Measurements from ENCODE around the gene CSNK1G2.
"Not testable (repeated sequence)": the region's sequence is repeated elsewhere in the genome, so short reads cannot be mapped to it uniquely, and the experiment has no call there.

The CSNK1G2 gene

DNA sequence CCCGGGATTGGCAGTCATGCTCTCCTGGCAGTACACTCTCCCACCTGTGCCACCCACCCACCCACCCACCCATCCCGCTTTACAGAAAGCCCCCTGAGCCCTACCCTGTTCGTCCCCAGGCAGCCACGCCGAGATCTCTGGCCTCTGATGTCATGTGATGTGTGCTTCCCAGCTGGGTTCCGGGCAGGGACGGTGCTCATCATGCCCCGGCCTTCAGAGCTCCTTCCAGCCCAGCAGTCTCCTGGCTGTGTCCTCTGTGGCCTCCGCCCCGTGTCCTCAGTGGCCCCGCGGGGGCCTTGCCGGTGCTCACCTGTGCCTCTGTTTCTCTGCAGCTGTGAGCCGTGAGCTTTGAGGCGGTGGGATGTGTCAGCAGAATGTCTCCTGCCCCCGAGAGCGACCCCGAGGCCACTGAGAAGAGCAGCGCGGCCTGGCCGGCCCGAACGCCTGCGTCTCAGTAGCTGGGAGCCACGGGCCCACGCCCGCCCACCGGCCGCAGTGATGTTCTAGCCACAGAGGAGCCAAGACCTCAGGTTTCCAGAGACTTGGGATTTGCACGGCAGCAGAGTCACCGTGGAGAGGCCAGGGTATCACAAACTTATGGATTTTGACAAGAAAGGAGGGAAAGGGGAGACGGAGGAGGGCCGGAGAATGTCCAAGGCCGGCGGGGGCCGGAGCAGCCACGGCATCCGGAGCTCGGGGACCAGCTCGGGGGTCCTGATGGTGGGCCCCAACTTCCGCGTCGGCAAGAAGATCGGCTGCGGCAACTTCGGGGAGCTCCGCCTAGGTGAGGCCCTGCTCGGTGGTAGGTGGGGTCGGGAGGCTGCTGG lies 28.4 kb downstream of the CSNK1G2 start:
- DNase-seq: no peak

DNA sequence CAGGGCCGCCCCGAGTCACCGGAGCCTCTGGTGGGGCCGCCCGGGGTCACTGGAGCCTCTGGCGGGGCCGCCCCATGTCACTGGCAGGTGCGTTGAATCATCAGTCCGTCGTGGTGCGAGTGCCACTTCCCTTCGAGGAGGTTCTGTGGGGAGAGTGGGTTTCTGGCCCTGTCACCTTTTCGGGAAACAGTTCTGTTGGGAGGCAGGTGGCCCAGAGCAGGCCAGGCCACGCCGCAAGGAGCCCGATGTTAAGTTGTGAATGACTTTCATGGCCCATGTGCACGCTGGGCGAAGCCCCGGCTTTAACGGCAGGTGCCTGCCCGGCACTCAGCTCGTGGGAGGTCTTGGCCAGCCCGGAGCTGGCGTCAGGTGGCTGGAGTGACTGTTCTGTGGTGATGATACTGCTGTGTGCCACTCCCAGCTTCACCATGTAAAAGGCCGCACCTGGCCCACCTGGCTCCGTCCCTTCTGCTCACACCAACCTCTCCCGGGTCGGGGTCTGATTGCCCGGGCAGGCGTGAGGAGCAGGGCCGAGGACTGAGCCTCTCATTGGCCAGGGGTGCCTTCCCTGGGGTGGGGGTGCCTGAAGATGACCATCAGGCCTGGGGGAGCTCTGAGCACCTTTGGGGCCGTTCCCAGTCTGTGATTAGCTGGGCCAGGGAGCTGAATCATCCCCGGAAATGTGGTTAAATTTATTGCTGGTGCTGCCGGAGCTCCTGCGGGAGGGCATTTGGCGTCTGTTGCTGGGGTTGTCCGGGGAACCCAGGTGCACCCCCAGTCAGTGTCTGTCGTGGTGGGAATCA lies 29.2 kb downstream of the CSNK1G2 start:
- no peak for DNase-seq

DNA sequence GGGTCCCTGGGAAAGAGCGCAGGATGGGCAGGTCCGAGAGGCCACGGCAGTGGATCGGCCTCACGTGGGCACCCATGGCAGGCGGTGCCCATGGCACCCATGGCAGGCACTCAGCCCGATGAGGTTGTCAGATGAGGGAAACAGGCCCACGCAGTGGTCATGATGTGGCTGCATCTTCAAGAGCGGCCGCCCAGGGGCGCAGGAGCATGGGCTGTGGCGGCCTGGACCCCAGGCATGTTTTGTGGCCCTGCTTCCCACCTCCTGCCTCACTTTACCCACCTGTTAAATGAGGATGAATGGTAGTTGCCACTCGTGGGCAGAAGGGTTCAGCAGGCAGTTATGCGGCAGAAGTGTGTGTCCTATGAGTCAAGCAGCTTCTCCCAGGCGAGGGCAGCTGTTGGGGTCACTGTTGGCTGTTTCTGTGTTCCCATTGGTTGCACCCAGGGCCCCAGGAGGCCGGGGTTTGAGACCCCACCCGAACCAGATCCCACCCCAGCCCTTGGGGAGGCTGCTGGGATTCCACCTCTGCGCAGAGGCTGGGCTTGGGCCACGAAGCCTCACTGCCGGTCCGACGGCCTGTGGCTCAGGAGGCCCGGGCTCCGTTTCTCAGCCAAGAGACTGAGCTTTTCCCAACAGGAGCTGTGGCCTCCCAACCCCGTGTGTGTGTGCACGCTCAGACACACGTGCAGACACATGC lies 30.0 kb downstream of the CSNK1G2 start:
- no peak for DNase-seq

DNA sequence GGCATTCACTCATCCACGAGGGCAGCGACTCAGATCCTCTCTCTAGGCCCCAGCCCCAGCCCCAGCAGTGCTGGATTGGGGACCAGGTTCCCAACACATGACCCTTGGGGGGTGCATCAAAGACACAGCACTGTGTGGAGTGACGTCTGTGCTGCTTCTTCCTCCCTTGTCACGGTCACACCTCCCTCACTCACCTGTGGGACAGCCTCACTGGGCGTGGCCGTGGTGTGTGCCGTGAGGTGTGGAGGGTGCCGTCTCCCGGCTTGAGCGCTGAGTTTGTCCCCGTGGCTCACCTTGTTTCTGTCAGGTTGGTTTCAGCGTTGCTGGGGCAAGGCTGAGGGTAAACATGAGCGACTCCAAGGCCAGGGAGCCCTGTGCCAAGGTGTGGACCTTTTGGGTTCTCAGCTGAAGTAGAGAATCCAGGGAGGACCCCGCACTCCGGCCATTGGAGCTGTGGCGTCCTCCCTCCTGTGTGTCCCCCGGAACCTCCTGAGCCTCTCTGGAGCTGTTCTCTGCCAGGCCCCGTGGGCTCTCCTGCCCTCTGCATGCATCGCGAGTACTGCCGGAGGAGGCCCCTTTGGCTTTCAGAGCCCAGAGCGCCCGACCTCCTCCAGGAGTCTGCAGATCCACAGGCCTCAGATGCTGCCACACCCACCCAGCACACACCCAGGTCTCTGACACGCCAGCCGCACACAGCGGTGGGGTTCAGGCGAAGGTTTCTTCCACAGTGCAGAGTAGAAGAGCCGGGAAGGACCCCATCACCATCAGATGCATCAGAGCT lies 33.6 kb downstream of the CSNK1G2 start:
- no peak for DNase-seq

DNA sequence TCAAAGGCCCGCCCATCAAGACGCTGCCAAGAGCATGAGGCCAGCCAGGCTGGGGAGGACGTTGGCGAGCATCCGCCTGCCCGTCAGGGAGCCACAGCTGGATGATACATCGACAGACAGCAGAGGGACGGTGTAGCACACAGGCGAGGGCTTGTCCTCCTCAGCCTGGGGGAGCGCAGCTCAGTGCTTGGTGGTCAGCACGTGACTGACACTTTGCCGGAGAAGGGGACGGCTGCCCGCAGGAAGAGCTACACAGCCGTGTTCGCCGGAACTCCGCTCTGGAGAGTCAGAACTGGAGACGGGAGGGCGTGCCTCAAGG lies 34.1 kb downstream of the CSNK1G2 start:
- DNase-seq: no peak

DNA sequence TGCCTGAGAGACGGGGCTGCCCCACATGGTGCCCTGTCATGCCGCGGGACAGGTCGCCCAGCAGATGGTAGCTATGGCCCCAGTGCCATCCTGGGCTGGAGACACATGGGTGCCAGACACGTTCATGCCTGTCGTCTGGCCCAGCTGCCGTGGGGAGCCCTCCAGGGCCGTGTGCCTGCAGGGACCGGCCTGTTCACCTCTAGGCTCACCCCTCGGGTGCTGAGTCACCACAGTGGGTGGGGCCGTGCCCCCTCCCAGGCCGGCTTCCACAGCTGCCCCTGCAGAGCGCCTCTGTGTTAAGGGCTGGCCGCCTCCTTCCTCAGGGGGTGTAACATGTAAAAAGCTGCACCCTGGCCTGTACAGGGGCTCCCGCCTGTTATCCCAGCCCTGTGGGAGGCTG lies 36.1 kb downstream of the CSNK1G2 start:
- DNase-seq: no peak

DNA sequence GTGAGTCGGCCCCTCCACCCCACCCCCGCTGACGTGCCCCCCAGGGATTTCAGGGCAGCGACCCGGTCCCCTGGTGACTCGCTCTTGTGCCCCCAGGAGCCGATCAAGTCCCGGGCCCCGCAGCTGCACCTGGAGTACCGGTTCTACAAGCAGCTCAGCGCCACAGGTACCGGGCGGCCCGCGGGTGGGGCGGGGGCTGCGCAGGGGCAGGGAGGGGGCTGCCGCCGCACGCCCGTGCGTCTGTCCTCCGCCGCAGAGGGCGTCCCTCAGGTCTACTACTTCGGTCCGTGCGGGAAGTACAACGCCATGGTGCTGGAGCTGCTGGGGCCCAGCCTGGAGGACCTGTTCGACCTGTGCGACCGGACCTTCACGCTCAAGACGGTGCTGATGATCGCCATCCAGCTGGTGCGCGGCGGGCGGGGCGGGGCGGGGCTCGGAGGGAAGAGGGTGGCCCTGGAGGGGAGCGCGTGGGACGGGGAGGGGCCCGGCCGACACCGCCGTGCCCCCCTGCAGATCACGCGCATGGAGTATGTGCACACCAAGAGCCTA lies 37.4 kb downstream of the CSNK1G2 start:
- no peak for DNase-seq

DNA sequence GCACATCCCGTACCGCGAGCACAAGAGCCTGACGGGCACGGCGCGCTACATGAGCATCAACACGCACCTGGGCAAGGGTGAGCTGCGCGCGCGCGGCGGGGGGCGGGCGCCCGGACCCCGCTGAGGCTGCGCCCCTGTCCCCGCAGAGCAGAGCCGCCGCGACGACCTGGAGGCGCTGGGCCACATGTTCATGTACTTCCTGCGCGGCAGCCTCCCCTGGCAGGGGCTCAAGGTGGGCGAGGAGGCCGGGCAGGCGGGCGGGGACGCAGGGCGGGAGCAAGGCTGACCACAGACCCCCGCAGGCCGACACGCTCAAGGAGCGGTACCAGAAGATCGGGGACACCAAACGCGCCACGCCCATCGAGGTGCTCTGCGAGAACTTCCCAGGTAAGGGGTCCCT lies 38.0 kb downstream of the CSNK1G2 start:
- no peak for DNase-seq

DNA sequence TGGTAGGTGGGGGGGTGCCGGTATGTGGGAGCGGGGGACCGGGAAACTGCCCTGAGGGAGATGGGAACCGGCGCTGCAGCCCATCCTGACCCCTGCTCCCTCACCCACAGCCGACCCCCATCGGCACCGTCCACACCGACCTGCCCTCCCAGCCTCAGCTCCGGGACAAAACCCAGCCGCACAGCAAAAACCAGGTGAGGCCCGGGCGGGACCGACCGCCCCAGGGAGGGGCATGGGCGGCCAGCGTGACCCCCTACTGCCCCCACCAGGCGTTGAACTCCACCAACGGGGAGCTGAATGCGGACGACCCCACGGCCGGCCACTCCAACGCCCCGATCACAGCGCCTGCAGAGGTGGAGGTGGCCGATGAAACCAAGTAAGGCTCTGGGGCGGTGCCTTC lies 38.7 kb downstream of the CSNK1G2 start:
- DNase-seq: no peak

DNA sequence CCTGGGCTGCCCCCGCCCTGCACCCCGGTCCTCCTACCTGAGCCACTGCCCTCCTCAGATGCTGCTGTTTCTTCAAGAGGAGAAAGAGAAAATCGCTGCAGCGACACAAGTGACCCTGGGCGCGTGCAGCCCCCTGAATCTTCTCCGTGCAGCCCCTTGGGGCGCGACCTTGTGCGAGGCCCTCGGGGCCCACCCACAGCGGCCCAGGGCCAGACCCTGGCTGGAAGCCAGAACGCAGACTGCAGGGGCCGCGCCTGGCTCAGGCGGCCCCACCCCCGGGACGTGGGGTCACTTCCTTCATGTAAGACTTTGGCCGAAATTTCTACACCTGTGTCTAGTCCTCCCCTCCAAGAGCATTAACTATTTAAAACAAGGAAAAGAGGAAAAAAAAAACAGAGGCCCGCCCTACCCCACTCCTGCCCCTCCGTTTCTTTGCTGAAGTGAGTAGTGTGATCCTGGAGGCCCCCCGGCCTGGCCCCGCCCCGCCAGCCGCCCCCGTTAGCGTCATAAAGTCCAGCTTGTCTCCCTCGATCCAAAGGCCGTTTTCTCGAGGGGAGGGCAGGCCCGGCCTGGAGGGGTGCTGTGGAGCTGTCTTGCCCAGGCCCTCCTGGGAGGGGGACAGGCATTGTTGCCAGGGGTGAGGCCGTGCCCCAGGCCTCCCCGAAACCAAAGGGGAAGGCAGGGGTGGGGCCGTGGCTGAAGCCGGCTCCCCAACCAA lies 39.3 kb downstream of the CSNK1G2 start:
- no peak for DNase-seq

DNA sequence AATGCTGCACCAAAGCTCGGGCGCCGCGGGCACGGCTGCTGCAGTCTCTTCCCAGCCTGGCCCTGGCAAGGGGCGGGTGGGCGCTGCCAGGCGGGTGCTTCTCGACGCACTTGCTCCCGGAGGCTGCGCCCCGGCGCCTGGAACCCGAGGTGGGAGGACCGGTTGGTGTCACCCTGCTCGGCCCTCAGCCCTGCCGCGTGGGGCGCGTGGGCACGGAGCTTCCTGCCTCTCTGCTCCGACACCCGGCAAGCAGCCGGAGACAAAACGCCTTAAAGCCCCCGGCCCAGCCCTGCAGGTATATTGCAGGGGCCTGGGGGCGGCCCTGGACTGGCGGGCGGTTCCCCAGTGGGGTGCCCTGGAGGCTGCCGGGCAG lies 39.8 kb downstream of the CSNK1G2 start:
- DNase-seq: no peak

DNA sequence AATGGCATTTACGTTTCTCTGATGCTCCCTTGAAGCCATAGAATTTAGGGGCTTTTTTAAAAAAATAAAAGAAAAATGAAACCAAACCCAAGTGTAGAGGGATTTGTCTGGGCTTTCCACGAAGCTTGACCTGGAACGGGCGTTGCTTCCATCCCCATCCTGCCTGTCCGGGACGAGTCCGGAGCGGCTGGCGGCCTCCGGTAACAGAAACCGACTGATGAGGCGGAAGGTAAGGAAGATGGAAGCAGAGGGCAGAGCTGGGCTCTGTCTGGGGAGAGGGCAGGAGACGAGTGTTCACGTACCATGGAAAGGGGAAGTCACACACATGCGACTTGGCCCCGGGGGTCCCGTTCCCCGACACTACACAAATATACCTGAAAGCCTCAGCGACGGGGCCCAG lies 40.3 kb downstream of the CSNK1G2 start:
- DNase-seq: no peak

DNA sequence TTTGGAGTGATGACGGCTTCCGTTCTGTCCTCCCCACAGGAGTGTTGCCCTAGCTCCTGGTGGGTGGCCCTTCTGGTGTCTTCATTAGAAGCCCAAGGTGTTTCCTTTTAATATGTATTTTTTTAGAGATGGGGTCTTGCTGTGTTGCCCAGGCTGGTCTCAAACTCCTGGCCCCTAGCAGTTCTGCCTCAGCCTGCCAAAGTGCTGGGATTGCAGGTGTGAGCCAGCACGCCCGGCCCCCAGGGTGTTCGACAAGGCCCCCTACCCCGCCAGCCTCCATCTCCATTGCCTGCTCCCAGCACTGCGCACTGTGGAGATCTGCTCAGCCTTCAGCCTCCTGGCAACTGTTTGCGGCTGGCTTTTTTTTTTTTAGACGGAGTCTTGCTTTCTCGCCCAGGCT lies 43.4 kb downstream of the CSNK1G2 start:
- DNase-seq: no peak

DNA sequence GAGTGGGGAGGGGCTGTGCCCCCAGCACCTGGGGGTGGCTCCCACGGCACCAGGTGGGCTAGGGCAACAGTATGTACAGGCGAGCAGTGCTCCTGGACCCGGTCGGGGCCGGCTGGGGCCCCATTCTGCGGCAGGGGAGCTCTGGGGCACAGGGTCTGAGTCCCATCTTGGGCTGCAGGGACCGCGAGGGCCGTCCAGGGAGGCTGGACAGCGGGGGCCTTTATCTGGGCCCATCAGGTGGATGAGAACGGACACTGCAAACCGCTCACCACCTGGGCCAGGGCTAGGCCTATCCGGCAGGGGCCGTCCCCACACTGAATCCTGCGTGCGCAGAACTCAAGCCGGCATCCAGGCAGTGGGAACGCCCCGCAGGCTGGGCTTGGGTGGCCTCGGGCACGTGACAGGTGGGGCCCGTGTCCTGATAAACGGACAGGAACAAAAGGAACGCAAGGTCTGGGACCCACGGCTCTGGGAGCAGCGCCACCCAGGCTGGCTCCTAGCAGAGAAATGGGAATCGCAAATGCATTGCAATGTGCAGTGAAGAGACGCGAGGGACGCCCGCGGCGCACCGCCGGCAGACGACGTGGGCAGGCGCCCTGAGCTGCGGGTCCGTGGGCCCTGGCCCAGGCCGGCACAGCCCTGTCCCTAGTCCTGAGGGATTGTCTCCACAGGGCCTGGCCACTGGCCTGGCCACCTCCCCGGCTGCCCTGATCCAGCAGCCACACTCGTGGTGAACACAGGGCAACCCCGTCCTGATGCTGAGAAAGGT lies 44.8 kb downstream of the CSNK1G2 start:
- no peak for DNase-seq

DNA sequence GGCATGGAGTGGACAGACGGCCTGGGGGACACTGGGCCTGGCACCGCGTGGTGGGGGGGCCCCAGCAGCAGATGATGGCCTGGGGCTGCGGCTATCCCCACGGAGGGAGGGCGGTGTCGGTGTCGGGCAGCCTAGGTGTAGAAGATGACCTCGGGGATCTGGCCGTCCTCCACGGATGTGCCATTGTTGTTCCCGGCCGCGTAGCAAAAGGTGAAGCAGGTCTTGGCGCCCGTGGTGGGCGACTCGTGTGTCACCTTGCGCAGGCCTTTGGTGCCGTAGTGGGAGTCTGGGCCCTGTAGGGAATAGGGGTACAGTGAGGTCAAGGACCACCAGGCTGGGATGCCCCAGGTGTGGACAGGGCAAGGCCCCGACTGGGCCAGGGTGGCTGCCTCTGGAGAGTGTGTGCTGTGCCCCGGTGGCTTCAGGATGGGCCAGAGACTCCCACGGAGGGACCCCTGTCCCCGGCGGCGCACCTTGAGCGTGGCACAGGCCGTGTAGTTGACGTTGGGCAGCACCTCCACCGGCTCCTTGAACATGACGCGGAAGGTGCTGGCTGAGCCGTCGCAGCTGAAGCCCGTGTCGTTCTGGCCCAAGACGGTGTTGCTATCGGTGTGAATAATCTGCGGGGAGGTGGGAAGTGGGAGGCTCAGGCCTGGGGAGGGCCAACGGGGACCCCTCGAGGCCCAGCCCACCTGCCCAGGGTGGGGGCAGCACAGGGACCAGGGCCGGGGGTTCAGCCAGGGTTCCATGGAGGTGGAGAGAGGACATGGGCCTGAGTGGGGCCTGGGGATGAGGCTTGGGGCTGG lies 45.6 kb downstream of the CSNK1G2 start:
- DNase-seq: no peak

DNA sequence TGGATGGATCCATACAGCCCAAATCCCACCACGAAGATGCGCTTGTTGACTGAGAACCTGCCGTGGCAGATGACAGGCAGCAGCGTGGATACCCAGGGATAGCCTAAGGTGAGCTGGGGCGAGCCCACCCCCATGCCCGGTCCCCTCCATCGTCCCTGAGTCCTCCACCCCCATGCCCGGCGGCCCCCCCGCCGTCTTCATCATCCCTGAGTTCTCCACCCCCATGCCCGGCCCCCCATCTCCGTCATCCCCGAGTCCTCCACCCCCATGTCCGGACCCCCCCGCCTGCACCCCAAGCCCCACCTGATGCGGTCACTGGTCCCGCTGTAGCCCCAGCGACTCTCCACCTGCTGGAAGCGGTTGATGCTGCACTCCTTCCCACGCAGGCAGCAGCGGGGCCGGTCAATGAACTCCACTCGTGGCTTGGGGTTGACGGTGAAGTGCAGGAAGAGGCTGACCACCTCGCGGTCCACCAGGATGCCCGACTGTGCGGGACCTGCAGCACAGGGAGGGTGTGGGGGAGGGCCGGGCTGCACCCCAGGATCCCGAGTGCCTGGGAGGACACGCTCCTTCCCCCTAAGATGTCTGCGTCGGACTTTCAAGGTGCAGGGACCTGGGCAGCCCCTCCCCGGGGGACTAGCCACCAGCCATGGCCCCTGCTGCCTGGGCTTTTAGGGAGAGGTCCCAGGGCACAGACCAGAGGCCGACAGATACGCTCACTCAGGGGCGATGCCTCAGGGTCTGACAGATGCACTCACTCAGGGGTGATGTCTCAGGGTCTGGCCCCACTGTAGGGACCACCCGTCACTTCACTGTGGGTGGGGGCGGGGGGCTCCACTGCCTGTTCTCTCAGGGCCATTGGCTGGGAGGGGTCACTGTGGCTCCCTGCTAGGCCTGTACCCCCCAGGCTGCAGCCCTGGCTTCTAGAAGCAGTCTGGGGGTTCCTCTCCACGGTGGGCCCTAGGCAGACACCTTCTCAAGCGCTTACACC lies 46.5 kb downstream of the CSNK1G2 start:
- DNase-seq: no peak

DNA sequence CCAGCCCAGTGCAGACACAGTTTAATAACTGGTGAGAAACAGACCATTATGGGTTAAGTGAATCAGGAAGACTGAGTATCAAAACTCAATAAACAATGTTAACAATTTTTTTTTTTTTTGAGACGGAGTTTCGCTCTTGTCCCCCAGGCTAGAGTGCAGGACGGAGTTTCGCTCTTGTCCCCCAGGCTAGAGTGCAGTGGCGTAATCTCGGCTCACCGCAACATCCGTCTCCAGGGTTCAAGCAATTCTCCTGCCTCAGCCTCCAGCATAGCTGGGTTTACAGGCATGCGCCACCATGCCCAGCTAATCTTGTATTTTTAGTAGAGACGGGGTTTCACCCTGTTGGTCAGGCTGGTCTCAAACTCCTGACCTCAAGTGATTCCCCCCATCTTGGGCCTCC lies 47.5 kb downstream of the CSNK1G2 start:
- DNase-seq: not testable (repeated sequence)

DNA sequence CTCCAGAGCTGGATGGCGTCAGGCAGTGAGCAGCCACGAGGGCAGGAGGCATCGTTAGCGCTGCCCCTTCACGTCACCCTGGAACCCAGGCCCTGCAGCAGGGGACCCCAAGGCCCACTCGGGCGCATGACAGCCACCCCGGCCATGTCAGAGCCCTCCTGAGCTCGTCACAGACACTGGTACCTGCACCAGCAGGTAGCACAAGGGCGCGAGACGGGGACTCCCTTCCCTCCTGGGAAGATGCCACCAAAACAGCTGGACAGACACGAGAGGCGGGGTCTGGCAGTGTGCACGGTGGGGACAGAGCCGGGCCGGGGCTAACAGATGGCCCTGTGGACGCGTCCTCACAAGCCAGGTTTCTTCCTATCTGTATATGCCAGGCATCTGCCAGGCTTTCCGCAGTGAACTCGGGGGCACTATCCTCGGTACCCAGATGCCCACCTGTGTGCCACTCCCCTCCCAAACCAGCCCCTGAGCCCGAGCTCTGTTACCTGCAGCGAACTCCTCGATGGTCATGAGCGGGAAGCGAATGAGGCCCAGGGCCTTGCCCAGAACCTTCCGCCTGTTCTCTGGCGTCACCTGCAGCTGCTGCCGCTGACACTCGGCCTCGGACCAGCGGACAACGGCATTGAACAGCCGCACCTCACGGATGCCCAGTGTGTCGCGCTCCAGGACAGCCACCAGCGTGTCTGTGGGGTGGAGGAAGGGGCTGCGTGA lies 48.7 kb downstream of the CSNK1G2 start:
- DNase-seq: no peak
